GM23248 (cell line): ENCODE measurements around the gene GNPDA1. TPM values are rescaled to one million over a fixed set of nuclear protein-coding genes. Genes with fewer than 3 reads are reported as not detected.

ENCODE experiments used
- DNase-seq: peaks from one replicate; pipeline ENCODE4 v3.0.0-alpha.2; 2015
- H2AFZ ChIP-seq: fragments of 200-600 bp; sonication (generic); 2 replicates; pipeline ENCODE4 v1.6.1; 2016; ENCODE audit warnings: antibody characterized with exemption
- H3F3A ChIP-seq: fragments of 200-600 bp; sonication (generic); 2 replicates; pipeline ENCODE4 v1.6.1; 2016; ENCODE audit warnings: mild to moderate bottlenecking, antibody characterized with exemption, mixed run types; ENCODE audit not compliant: insufficient read depth
- H3K27ac ChIP-seq: fragments of 200-600 bp; sonication (generic); 2 replicates; pipeline ENCODE4 v1.5.1; 2016; ENCODE audit warnings: mild to moderate bottlenecking
- H3K27me3 ChIP-seq: fragments of 200-600 bp; sonication (generic); replicated peaks from 2 replicates; pipeline ENCODE4 v1.6.1; 2016; ENCODE audit warnings: mild to moderate bottlenecking; ENCODE audit not compliant: insufficient read depth
- H3K36me3 ChIP-seq: fragments of 200-600 bp; sonication (generic); 2 replicates; pipeline ENCODE4 v1.6.1; 2016; ENCODE audit warnings: low read depth, mild to moderate bottlenecking
- H3K4me1 ChIP-seq: fragments of 200-600 bp; sonication (generic); 2 replicates; pipeline ENCODE4 v1.6.1; 2016; ENCODE audit warnings: mild to moderate bottlenecking; ENCODE audit not compliant: insufficient read depth
- H3K4me2 ChIP-seq: fragments of 200-600 bp; sonication (generic); one replicate; pipeline ENCODE4 v1.6.1; 2016; ENCODE audit warnings: mild to moderate bottlenecking; ENCODE audit not compliant: unreplicated experiment
- H3K4me3 ChIP-seq: fragments of 200-600 bp; sonication (generic); 2 replicates; pipeline ENCODE4 v1.5.1; 2016; ENCODE audit warnings: mild to moderate bottlenecking
- H3K79me2 ChIP-seq: fragments of 200-600 bp; sonication (generic); 2 replicates; pipeline ENCODE4 v1.6.1; 2016; ENCODE audit warnings: mild to moderate bottlenecking; ENCODE audit not compliant: insufficient read depth
- H3K9ac ChIP-seq: fragments of 200-600 bp; sonication (generic); 2 replicates; pipeline ENCODE4 v1.6.1; 2016; ENCODE audit warnings: mild to moderate bottlenecking
- H3K9me2 ChIP-seq: fragments of 200-600 bp; sonication (generic); 2 replicates; pipeline ENCODE4 v1.6.1; 2016; ENCODE audit warnings: mixed run types, mild to moderate bottlenecking, moderate library complexity; ENCODE audit not compliant: insufficient read depth
- H3K9me3 ChIP-seq: fragments of 200-600 bp; sonication (generic); one replicate; pipeline ENCODE4 v1.6.1; 2017; ENCODE audit warnings: low read depth
- H4K20me1 ChIP-seq: fragments of 200-600 bp; sonication (generic); 2 replicates; pipeline ENCODE4 v1.6.0; 2016; ENCODE audit not compliant: insufficient read depth
- EZH2 ChIP-seq: fragments of 200-600 bp; sonication (generic); IDR thresholded peaks from 2 replicates; pipeline ENCODE4 v1.6.1; 2018; ENCODE audit warnings: antibody characterized with exemption, mild to moderate bottlenecking; ENCODE audit not compliant: insufficient read depth, poor library complexity, severe bottlenecking
- EZH2phosphoT487 ChIP-seq: fragments of 200-600 bp; sonication (generic); IDR thresholded peaks from 2 replicates; pipeline ENCODE4 v1.6.1; 2018; ENCODE audit warnings: antibody characterized with exemption, moderate library complexity, mild to moderate bottlenecking, low read depth; ENCODE audit not compliant: insufficient read depth
- WGBS, 2 experiments: methylation state at CpG; one replicate each; pipeline ENCODE4 v1.1.6; 2015 to 2017; ENCODE audit warnings: low lambda C conversion rate in 2 of 2, low coverage in 1 of 2; ENCODE audit errors: missing lambda C conversion rate in 2 of 2; 5-methylcytosine and 5-hydroxymethylcytosine counted together
- in situ Hi-C: fragments of 300-500 bp; cut with MboI; formaldehyde crosslinking; loops from 2 replicates; pipeline ENCODE4 v1.15.0; 2020
- polyA plus RNA-seq: library from polyadenylated mRNA; unstranded; fragments of >200 nt; fragmentation: Nextera tagmentation; extraction: Ambion mirVana; gene quantifications from 2 replicates; pipeline ENCODE4 v1.2.1, GENCODE V29; 2016
- total RNA-seq: library from RNA; depleted of rRNA; stranded (reverse); fragments of >200 nt; shearing (Covaris generic); gene quantifications from 2 replicates; pipeline ENCODE4 v1.2.3, GENCODE V29; 2014

GNPDA1 gene
- total and polyA plus RNA-seq, 2 experiments from 2014 or later: 27.6 to 28.7 TPM

GRCh38 chr5:141960018-141960417, 52.8 kb downstream of the GNPDA1 start:
- no peak for DNase-seq
- Histone ChIP-seq H3K27me3 (no peaks in the 10 kb centered on the region), H3K4me1 (peaks cover 3% of the 10 kb centered on the region; the same call in 1 of the 2 replicates), H3K36me3 (no peaks in the 10 kb centered on the region), H3K9ac (no peak overlapping the region), H3K79me2 (no peaks in the 10 kb centered on the region), H3K4me2 (no peak overlapping the region), H4K20me1 (no peaks in the 10 kb centered on the region), H3K9me2 (no peaks in the 10 kb centered on the region), H2AFZ (no peak overlapping the region), H3K4me3 (no peak overlapping the region), H3K27ac (no peak overlapping the region), H3K9me3 (no peaks in the 10 kb centered on the region), H3F3A (no peaks in the 10 kb centered on the region)
- TF ChIP-seq EZH2 (no peak), EZH2phosphoT487 (no peak)
- WGBS, 2 experiments: 65 to 67% methylated on average over 10 of the region's 10 CpGs
- in situ Hi-C loops: loop anchor here (5.0 kb wide), 1 partner anchor 268 kb away; no protein-coding TSS in a partner anchor

GRCh38 chr5:141958546-141959172, 54.2 kb downstream of the GNPDA1 start:
- no peaks in the 10 kb centered on the region for H3K36me3 ChIP-seq
- no peaks in the 10 kb centered on the region for H3K27me3 ChIP-seq
- H3K79me2 ChIP-seq: no peaks in the 10 kb centered on the region
- H2AFZ ChIP-seq: peak overlapping the region; percentile 15; the same call in 1 of the 2 replicates
- H4K20me1 ChIP-seq: no peaks in the 10 kb centered on the region
- 45 to 52% methylated on average over 6 to 8 of the region's 8 CpGs for WGBS, 2 experiments
- H3K9me2 ChIP-seq: no peaks in the 10 kb centered on the region
- in situ Hi-C loops: no loop called here
- TF ChIP-seq EZH2phosphoT487 (no peak), EZH2 (no peak)
- DNase-seq: peak; percentile 79
- no peak overlapping the region for H3K9ac ChIP-seq
- no peak overlapping the region for H3K4me3 ChIP-seq
- no peaks in the 10 kb centered on the region for H3K9me3 ChIP-seq
- H3F3A ChIP-seq: no peaks in the 10 kb centered on the region
- H3K4me2 ChIP-seq: no peak overlapping the region
- no peak overlapping the region for H3K27ac ChIP-seq
- peaks cover 3% of the 10 kb centered on the region; the same call in 1 of the 2 replicates for H3K4me1 ChIP-seq

GRCh38 chr5:141958113-141958512, 54.7 kb downstream of the GNPDA1 start, which contains the start of gene PCDH12:
Gene PCDH12, minus strand, starts transcription at chr5:141958202. Its CDS starts 351 bp downstream, at chr5:141957851.
- H2AFZ ChIP-seq: peak within 1 kb of the TSS; percentile 15; the same call in 1 of the 2 replicates
- in situ Hi-C loops: no loop called here

GRCh38 chr5:141957367-141957996, 55.3 kb downstream of the GNPDA1 start:
- no peak overlapping the region for H2AFZ ChIP-seq
- DNase-seq: no peak
- in situ Hi-C loops: no loop called here
- no peak overlapping the region for H3K4me3 ChIP-seq
- TF ChIP-seq EZH2phosphoT487 (no peak), EZH2 (no peak)
- H3F3A ChIP-seq: no peaks in the 10 kb centered on the region
- H4K20me1 ChIP-seq: no peaks in the 10 kb centered on the region
- no peak overlapping the region for H3K27ac ChIP-seq
- 75 to 76% methylated on average over 16 of the region's 16 CpGs for WGBS, 2 experiments
- H3K9me3 ChIP-seq: no peaks in the 10 kb centered on the region
- H3K27me3 ChIP-seq: no peaks in the 10 kb centered on the region
- H3K36me3 ChIP-seq: no peaks in the 10 kb centered on the region
- H3K9me2 ChIP-seq: no peaks in the 10 kb centered on the region
- H3K4me1 ChIP-seq: peaks cover 3% of the 10 kb centered on the region; the same call in 1 of the 2 replicates
- no peak overlapping the region for H3K4me2 ChIP-seq
- H3K9ac ChIP-seq: no peak overlapping the region
- H3K79me2 ChIP-seq: no peaks in the 10 kb centered on the region

More at GRCh38 chr5:141958113-141958512, 54.7 kb downstream of the GNPDA1 start, which contains the start of gene PCDH12:
- Histone ChIP-seq H3F3A (no peaks in the 10 kb centered on the region), H3K9me3 (no peaks in the 10 kb centered on the region), H3K79me2 (no peaks in the 10 kb centered on the region), H3K36me3 (no peaks in the 10 kb centered on the region), H3K4me3 (no peak within 1 kb of the TSS), H3K4me1 (peaks cover 3% of the 10 kb centered on the region; the same call in 1 of the 2 replicates), H3K27ac (no peak within 1 kb of the TSS), H3K9ac (no peak within 1 kb of the TSS), H3K9me2 (no peaks in the 10 kb centered on the region), H4K20me1 (no peaks in the 10 kb centered on the region), H3K27me3 (no peaks in the 10 kb centered on the region), H3K4me2 (no peak within 1 kb of the TSS)
- no peak for TF ChIP-seq EZH2
- TF ChIP-seq EZH2phosphoT487: no peak
- DNase-seq: peak; percentile 24
- WGBS, 2 experiments: 52 to 53% methylated on average over 7 of the region's 7 CpGs
